ENCODE measurements around the gene NEMF. TPM values are rescaled to one million over a fixed set of nuclear protein-coding genes. Genes with fewer than 3 reads are reported as not detected.
"Not testable (repeated sequence)": the region's sequence is repeated elsewhere in the genome, so short reads cannot be mapped to it uniquely, and the experiment has no call there.

Gene NEMF
- total RNA-seq, 1 donor, result 26.9 TPM

DNA sequence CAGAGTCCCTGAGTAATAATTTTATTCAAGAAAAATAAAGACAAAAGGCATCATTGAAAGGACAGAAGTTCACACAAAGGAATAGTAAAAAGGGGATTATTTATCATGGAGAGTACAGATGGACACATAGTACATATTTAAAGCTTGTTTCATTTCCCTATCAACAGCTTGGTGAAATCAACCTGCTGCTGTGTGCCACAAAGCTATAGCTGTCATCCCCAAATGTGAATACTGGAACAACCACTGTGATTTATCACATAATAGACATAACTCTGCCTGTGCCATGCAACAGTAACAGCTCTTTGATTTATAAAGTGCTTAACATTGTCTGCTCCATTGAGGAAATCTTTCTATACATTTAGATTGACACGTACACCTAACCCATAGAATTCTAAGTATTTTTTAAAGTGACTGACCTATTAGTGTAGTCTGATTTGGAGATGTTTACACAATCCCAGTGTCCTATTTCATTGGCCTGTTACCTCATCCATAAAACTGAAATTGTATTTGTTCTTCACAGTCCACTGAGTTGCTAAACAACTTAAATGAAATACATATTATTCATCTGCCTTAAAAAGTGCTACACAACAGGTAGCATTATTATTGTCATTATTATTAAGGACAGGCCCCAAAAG is 3.3 kb downstream of the NEMF start:
- no peak for DNase-seq (ENCODE audit: low read depth in 2 of 3, low spot score in 2 of 3)

DNA sequence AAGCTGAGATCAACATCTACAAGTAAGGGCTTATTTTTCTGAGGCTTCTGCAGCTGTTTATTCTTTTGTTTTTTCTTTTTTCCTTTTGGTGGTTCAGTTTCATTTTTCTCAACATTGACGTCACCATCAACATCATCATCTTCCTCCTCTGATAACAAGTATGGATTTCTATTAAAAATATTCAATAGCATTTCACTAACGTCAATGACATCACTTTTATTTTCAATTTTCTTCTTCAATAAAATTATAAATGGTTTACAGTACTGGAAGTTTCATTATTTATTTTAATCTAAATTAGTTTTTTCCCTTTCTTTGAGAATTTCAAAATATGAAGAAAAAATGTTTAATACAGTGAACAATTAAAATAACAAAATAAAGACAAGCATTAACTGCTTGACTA is 23.9 kb downstream of the NEMF start:
- no peak for DNase-seq (ENCODE audit: low read depth in 2 of 3, low spot score in 2 of 3)

DNA sequence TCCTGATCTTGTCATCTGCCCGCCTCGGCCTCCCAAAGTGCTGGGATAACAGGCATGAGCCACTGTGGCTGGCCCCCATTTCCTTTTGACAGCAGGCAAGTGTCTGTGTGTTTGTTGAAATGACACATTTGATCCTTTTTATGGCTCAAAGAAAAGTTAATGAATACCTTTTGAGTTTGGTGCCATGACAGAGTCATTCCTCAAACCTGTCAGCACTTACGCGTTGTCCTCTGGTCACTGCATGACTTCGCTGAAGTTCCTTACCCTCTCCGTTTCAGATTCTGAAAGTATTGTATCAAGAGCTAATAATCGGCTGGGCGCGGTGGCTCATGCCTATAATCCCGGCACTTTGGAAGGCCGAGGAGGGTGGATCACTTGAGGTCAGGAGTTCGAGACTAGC is 32.4 kb downstream of the NEMF start:
- no peak for DNase-seq (ENCODE audit: low read depth in 2 of 3, low spot score in 2 of 3)

DNA sequence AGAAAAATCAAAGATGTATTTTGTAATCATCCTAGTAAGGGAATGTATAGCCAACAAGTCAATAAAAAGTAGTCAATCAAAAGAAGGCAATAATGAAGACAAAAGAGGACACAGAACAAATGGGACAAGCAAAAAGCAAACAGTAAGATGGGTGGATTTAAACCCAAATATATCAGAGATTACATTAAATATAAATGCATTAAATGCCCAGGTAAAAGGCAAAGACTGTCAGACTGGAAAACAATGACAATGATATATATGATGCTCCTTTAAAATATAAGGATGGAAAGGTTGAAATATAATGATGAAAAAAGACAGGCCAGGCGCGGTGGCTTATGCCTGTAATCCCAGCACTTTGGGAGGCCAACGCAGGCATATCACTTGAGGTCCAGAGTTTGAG is 35.7 kb downstream of the NEMF start:
- DNase-seq (ENCODE audit: low read depth in 2 of 3, low spot score in 2 of 3), result no peak

DNA sequence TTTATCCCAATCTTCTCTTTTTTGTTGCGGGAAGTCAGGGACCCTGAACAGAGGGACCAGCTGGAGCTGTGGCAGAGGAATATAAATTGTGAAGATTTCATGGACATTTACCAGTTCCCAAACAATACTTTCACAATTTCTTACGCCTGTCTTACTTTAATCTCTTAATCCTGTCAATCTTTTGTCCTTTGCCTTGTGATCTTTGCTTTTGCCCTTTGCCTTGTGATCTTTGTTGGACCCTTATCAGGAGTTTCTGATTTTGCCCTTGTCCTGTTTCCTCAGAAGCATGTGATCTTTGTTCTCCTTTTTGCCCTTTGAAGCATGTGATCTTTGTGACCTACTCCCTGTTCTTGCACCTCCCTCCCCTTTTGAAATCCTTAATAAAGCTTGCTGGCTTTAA is 36.5 kb downstream of the NEMF start:
- DNase-seq (ENCODE audit: low read depth in 2 of 3, low spot score in 2 of 3), result not testable (repeated sequence)

DNA sequence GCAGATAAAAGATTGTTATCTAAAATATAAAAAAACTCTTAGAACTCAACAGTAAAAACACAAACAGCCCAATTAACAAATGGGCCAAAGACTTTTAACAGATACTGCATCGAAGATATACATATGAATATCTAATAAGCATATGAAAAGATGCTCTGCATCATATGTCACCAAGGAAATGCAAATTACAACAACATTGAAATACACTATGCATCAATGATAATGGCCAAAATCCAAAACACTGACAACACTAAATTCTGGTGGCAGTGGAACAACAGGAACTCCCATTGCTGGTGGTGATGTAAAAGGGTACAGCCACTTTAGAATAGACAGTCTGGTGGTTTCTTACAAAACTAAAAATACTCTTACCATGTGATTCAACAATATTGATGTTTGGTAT is 43.8 kb downstream of the NEMF start:
- no peak for DNase-seq (ENCODE audit: low read depth in 2 of 3, low spot score in 2 of 3)

DNA sequence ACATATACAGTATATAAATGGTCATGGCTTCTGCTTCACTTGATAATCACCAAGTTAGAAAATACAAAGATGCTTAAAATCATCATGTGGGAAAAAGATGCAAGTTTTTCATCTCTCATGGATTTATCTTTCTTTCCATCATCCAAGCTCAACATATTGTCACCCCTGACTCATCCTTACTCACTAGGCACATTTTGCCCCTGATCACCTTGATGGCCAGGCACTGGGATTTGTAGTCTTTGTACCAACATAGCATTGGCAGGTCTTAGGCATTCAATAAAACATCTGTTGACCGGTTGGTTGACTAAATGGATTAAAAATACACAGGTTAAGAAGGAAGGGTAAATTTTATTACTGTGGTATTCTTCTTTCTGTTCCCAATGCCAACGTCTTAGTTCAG is 56.6 kb downstream of the NEMF start:
- no peak for DNase-seq (ENCODE audit: low read depth in 2 of 3, low spot score in 2 of 3)

DNA sequence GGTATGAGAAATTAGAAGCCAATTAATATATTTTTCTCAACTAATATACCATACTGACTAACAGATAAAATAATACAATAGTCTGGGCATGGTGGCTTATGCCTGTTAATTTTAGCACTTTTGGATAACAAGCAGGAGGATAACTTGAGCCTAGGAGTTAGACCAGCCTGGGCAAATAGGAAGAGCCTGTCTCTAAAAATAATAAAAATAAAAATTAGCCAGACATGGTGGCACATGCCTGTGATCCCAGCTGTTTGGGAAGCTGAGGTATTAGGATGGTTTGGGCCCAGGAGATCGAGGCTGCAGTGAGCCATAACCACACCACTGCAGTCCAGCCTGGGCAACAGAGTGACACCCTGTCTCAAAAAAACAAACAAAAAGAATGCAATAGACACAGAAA is 60.0 kb downstream of the NEMF start:
- no peak for DNase-seq (ENCODE audit: low read depth in 2 of 3, low spot score in 2 of 3)

DNA sequence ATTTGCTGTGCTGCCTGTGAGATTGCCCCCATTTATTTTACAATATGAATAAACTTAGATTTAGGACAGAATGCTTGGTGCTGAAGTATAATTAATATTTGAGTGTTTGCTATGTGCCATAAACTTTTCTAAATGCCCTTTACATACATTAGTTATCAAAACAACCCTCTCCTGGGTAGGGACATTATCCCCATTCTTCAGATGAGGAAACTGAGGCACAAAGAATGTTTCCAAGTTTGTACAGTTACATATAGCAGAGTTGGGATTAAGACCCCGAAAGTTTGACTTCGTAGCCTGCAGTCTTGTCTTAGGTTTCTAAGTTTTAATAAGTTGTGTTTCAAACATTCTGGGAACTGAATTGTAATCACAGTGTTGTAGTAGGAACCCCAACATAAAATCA is 66.3 kb downstream of the NEMF start:
- no peak for DNase-seq (ENCODE audit: low read depth in 2 of 3, low spot score in 2 of 3)

DNA sequence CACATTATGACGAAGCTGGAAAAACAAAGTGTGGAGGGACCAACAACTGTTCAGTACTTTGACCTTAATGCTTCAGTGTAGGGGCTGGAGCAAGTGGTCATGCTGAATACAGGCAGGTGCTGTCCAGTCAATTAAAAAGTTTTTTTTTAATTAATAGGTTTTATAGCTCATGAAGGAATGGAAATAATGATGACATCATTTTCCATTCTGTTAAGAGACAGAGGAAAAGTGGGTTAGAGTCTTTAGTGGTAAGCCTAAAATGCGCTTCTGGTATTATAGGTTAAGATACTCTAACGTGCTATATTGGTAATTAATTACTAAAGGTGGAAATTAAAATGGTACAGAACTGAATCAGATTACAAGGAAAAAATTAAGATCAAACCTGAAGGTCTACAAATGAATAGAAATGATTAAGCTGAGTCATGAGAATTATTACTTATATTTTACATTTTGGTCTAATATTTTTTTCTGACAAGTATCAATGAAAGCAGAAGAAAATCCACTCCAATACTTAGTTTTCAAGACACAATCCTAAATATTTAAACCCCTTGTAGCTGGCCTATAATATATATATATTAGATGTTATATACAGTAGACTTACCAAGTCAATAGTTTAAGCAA is 69.1 kb downstream of the NEMF start:
- no peak for DNase-seq (ENCODE audit: low read depth in 2 of 3, low spot score in 2 of 3)

DNA sequence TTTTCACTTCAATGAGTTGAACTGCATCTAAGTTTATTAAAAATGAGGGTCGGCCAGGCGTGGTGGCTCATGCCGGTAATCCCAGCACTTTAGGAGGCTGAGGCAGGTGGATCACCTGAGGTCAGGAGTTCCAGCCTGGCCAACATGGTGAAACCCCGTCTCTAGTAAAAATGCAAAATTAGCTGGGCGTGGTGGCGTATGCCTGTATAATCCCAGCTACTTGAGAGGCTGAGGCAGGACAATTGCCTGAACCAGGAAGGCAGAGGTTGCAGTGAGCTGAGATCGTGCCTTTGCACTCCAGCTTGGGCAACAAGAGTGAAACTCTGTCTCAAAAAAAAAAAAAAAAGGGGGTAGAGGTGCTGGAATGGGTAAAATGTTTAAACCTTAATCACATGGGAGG is 71.5 kb downstream of the NEMF start:
- DNase-seq (ENCODE audit: low read depth in 2 of 3, low spot score in 2 of 3), result not testable (repeated sequence)

DNA sequence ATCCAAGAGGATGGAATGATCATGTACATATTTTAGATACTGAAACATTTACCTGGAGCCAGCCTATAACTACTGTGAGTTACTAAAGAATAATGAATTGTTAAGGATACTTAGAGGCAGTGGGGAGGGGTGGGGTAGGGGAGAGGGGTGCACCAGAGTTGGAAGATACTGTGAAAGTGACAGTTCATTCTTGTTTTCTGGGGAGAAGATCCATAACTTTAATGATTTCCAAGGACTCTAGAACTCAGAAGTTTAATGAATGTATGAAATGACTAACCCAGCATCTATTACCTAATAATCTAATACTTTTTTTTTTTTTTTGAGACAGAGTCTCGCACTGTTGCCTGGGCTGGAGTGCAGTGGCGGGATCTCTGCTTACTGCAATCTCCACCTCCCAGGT is 74.2 kb downstream of the NEMF start:
- no peak for DNase-seq (ENCODE audit: low read depth in 2 of 3, low spot score in 2 of 3)

DNA sequence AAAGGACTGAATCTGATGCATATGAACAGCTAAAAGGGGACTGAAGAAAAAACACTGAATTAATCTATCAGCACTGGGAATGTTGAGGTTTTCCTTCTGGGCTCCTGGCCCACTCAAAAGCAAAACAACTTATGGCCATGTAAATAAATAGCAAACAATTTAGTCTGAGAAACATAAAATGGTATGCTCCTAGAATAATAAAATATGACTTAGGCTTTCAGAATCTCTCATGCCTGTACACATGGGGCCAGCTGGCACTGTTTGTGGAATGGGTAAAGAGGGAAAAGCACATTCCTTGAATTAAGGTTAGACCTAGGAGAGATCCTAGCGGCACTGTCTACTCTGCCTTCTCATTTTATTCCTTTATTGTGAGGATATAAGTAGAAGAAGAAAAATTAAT is 78.5 kb downstream of the NEMF start:
- DNase-seq (ENCODE audit: low read depth in 2 of 3, low spot score in 2 of 3), result no peak

DNA sequence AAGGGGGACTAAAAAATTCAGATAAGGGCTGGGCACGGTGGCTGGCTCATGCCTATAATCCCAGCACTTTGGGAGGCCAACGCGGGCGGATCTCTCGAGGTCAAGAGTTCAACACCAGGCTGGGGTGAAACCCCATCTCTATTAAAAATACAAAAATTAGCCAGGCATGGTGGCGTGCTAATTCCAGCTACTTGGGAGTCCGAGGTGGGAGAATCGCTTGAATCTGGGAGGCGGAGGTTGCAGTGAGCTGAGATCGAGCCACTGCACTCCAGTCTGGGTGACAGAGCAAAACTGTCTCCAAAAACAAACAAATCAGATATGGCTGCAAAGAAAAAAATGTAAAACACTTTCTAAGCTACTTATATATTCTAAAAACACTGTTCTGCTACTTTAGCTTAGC is 80.9 kb downstream of the NEMF start:
- not testable (repeated sequence) for DNase-seq (ENCODE audit: low read depth in 2 of 3, low spot score in 2 of 3)

DNA sequence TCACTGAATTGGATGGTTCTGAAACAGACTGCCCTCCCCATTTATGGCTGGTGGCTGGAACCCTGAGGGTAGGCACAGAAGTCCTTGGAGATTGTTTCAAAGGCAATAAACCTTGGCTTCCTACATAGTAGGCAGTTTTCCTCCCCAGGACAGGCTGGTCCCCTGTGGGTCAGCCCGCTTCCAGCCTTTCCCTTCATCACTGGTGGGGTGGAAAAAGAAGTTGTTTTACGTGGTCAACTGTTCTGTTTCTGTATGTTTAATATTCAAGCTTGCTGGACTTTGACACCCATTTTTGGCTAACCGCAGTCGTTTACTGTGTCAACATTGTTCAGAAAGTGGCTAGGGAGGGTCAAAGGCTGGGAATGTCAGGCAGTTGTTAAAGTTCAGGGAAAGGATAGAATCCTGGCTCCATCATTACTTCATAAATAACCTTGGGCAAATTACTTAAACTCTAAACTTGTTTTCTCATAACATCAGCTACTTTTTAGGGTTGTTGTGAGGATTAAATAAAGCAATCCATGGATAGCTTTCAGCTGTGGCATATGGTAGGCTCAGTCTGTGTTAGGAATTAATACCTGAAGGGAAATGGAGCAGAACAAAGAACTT is 82.3 kb downstream of the NEMF start:
- no peak for DNase-seq (ENCODE audit: low read depth in 2 of 3, low spot score in 2 of 3)

DNA sequence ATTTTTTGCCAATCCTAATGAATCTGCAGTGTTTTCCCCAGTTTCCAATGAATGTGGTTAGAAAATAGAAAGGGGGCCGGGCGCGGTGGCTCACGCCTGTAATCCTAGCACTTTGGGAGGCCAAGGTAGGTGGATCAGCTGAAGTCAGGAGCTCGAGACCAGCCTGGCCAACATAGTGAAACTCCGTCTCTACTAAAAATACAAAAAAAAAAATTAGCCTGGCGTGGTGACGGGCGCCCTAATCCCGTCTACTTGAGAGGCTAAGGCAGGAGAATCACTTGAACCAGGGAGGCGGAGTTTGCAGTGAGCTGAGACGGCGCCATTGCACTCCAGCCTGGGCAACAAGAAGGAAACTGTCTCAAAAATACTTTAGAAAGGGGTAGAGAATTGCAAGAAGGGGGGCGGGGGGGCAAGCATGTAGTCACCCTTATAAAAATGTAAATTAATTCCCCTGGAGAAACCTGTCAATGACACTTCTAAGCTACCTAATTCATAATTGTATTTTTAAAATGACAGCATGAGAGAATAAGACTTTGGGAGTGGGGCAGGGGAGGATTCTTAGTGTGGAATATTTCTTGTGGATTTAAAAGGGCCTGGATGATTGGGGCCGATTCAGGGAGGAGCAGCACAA is 82.9 kb downstream of the NEMF start:
- no peak for DNase-seq (ENCODE audit: low read depth in 2 of 3, low spot score in 2 of 3)

DNA sequence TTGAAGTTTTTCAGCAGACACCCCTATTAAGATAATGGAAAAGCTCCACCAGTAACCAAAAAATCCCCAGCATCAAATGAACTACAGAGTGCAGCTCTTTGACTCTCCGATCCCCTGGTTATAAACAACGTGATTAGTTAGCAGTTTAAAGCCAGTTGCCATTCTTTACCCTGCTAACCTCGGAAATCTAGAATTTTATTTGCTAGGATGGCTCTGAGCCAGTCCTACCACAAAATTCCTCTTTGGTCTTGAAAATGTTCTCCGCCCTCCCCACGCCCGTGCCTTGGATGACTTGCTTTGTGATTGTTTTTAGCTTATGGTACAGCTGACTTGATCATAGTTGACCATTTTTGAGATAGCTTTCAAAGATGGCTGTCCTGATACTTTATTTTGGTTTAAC is 83.4 kb downstream of the NEMF start:
- no peak for DNase-seq (ENCODE audit: low read depth in 2 of 3, low spot score in 2 of 3)

DNA sequence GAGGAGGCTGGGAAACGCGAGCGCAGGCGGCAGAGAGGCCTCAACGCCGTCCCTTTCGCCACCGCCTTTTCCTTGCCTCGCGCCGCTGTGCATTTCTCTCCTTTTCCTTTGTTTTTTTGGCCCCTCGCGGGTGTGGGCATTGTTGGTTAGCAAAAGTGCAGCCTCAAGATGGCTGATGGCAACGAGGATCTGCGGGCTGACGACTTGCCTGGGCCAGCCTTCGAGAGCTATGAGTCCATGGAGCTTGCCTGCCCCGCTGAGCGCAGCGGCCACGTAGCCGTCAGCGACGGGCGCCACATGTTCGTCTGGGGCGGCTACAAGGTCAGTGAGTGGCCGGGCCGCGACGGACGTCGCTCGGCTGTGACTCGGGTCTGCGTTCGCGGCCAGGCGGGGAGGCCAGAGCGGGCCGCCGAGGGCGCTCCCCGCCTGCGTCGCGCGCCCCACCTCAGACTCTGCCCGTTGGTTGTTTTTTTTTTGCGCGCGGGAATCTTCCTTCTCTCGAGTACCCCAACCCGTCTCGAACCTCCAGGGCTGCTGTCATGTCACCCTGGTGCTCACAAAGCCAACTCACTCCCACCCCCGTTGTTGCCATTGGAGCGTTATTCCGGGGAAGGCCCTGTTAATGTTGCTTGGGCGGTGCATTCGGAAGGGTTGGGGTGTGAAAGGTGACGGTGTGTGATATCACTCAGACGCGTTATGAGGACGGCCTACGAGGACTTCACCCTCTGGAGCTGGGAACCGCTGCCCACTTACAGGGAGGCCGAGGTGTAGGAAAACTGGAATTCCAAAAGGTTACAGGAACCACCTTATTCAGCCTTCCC is 84.1 kb downstream of the NEMF start:
- peak; percentile 38 to 74 (median 52) for DNase-seq (ENCODE audit: low read depth in 2 of 3, low spot score in 2 of 3)

DNA sequence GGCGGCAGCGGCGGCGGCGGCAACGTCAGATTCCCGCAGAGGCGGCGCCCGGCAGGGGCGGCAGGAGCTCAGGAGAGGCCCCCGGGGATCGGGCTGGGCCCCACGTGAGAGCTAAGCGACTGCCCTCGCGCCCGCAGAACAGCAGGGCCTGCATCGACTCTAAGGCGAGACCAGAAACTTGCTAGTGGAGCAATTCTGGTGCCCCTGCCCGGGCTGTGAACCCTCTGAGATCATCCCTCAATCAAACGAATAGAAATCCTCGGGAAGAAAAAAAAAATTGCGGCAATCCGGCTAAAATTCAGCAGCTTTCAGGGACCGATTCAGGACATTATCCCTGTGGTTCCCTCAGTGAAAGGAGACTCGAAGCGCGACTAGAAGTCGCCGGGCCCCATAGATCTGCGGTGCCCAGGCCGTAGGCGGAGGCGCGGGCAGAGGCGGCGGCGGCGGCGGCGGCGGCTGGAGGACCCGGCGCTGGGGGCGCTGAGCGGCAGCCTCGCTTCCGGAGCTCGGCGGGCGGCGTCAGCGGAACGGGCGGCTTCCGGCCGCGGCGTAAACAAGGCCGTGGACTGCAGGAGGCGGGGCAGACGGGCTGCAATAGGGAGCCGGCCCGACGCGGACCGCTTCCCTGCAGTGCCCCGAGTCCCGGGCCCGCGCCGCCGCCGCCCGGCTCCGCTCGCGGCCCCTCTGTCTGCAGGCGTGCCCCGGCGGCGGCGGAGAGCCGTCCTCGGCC is 84.9 kb downstream of the NEMF start, which contains the start of gene KLHDC2:
TSS of gene KLHDC2 (plus strand) at position 583 of the 730 bp plus-strand sequence. CDS start 316 bp downstream, outside the sequence.
- peak; percentile 70 to 91 (median 88) for DNase-seq (ENCODE audit: low read depth in 2 of 3, low spot score in 2 of 3)

DNA sequence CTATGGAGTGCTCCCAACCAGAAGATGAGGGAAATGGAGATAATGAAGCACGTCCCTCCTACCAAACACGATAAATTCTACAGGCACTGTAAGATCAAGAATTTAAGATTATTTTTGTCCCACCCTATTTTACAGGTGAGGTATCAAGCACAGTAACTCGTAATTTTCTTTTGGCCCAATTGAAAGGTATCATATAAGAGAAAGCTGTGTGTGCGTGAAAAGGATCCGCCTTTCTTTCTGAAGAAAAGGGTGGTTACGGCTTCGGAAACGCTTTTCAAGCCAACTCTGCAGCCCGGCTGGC is 85.4 kb downstream of the NEMF start:
- no peak for DNase-seq (ENCODE audit: low read depth in 2 of 3, low spot score in 2 of 3)
